ENCODE results near the gene ZNF830.
"Not testable (repeated sequence)": the region's sequence is repeated elsewhere in the genome, so short reads cannot be mapped to it uniquely, and the experiment has no call there.

The ZNF830 gene

DNA sequence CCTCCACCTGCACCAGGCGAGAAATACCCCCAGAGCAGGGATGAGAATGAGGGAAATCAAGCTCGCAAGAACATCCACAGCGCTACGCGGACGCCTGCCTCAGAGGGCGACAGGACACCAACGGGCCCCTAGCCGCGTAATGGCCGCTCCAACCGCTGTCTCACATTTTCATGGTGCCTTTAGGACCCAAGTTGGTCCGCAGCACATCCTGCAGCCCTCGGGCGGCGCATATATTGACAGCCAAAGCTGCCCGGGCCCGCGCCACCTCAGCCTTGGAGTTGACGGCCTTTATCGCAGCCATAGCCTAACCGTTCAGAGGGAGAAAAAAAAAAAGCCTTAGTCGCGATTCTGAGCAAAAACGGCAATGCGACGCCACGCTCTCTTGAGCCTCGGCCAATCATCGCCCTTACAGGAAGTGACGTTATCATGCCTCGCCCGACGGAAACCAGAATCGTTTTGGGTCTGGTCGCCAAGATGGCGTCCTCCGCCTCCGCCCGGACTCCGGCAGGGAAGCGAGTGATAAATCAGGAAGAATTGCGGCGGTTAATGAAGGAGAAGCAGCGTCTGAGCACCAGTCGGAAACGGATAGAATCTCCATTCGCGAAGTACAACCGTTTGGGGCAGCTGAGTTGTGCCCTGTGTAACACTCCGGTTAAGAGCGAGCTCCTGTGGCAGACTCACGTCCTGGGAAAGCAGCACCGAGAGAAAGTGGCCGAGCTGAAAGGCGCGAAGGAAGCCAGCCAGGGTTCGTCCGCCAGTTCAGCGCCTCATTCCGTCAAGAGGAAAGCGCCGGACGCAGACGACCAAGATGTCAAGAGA is at the start of gene ZNF830, which contains the start of gene CCT6B:
ZNF830 (plus strand) TSS at position 448 of the 819 bp plus-strand sequence; CDS start at position 475, 27 bp downstream.
CCT6B (minus strand) TSS at position 368 of the 819 bp plus-strand sequence; CDS start at position 301, 67 bp downstream.
- DNase-seq, result peak; percentile 95

DNA sequence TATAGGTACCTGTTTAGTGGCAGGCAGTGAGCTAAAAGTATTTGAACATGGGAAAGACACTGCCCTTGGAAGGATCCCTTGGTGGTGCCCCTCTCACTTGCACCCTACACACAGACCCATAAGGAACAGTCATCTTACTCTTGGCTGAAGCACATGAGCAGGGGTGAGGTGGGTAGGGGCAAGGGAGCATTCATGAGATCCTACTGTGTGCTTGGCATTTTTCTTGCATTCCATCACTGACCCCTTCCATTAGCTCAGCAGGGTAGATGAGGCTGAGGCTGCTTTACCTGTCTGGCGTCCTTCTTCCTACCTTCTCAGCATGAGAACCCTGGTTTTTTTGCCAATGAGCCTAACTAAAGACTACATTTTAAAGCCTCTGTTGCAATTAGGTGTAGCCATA is 48.3 kb upstream of the ZNF830 start:
- DNase-seq, result no peak

GRCh38 chr17:34916120-34916519 is 45.2 kb upstream of the ZNF830 start:
- DNase-seq, result no peak

DNA sequence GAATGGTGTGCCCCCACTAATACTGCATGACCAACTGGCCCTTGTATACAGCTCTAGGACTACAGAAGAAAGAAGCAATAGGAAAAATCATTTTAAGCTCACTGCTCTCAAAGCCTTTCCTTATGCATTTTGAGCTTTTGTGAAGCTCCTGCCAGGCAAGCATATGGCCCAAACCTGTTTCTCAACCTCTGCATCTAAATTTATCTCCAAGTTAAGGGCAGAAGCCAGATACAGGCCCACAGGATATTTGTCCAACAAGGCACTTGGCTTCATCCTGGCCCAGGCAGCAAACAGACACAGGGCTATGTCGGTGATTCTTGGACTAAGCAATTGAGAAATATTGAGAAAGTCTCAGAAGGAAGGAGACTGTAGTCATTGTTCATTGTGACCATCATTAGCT is 44.0 kb upstream of the ZNF830 start:
- no peak for DNase-seq

DNA sequence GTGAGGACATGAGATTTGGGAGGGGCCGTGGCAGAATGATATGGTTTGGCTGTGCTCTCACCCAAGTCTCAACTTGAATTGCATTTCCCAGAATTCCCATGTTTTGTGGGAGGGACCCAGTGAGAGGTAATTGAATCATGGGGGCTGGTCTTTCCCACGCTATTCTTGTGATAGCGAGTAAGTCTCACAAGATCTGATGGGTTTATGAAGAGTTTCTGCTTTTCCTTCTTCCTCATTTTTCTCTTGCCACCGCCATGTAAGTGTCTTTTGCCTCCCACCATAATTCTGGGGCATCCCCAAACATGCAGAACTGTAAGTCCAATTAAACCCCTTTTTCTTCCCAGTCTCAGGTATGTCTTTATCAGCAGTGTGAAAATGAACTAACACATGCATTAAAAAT is 40.7 kb upstream of the ZNF830 start:
- DNase-seq, result no peak

GRCh38 chr17:34926661-34927060 is 34.7 kb upstream of the ZNF830 start:
- DNase-seq, result no peak

DNA sequence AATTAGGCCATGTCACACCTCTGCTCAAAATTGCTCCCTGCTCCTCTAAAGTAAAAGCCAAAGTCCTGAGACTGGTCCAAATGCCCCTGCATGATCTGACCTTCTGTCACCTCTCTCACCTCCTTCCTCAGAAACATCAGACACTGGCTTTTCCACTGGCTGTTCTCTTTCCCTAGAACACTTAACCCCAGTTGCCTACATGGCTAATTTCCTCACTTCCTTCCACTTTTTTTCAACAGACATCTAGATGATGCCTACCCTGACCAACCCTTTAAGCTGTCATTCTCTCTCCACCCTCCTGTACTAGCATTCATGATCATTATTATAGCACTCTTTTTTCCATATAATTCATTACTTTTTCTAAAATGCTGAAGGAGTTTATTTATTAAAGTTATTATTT is 31.1 kb upstream of the ZNF830 start:
- no peak for DNase-seq

- not testable (repeated sequence) for DNase-seq
These were observed 10.6 kb upstream of the ZNF830 start for GRCh38 chr17:34950780-34951179.

- no peak for DNase-seq
These were observed 2.9 kb upstream of the ZNF830 start for GRCh38 chr17:34958438-34958837.

- DNase-seq, result no peak
These were observed 12.8 kb downstream of the ZNF830 start for GRCh38 chr17:34974179-34974578.

- no peak for DNase-seq
These were observed 13.8 kb downstream of the ZNF830 start for GRCh38 chr17:34974794-34975785.

GRCh38 chr17:34979153-34979552 is 17.8 kb downstream of the ZNF830 start:
- DNase-seq, result no peak

- DNase-seq, result no peak
These were observed 18.5 kb downstream of the ZNF830 start for GRCh38 chr17:34979650-34980352.

DNA sequence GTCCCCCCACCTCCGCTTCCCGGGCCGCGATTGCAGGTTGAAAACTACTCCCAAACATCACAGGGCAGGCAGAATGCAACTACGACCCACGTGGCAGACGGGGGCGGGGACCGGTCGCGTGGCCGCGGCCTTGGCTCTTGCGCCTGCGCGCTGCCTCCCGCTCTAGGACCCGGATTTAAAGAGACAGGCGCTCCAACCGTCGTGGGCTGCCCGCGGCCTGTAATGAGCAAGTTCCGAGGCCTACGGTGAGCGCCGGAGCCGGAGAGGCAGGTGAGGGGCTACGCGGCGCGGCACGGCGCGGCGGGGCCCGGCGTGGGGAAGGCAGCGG is 19.0 kb downstream of the ZNF830 start, which contains the start of gene LIG3:
LIG3 (plus strand) TSS at position 160 of the 328 bp plus-strand sequence. CDS start 2,494 bp downstream, outside the sequence.
- DNase-seq, result peak; percentile 97

GRCh38 chr17:34980681-34981537 is 19.6 kb downstream of the ZNF830 start:
- peak; percentile 81 for DNase-seq

DNA sequence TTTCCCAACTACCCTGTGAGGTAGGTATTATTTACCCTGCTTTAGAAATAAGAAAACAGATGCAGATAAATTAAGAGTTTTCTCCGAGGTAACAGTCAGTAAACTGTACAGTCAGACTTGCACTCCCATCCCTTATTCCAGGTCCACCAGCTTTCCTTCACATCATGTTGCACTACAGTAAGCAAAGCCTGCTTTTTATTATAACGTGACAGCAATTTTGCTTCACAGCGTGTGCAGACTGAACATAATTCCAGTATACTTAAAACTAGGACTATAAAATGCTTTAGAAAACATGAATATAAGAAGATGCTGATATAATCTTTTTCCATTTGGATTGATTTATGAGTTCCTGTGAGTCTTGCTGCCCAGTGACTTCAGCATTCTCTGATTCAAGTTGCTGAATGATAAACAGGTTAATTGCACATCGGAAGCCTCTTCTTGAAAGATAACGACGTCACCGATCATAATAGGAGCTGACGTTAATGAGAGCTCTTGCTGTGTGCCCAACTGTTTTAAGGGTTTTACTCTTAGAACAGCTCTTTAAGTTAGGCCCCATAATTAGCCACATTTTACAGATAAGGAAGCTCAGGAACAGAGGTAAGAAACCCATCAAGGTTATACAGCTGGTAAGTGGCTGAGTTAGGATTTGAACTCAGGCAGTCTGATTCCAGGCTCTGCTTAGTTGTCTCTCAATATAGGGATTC is 20.4 kb downstream of the ZNF830 start:
- DNase-seq, result no peak

- DNase-seq, result no peak
These were observed 25.9 kb downstream of the ZNF830 start for GRCh38 chr17:34987232-34987631.

GRCh38 chr17:34988644-34989043 is 27.3 kb downstream of the ZNF830 start:
- no peak for DNase-seq

GRCh38 chr17:34989473-34989872 is 28.1 kb downstream of the ZNF830 start:
- DNase-seq, result no peak

GRCh38 chr17:34990921-34991365 is 29.6 kb downstream of the ZNF830 start:
- DNase-seq, result no peak

GRCh38 chr17:34991606-34992005 is 30.3 kb downstream of the ZNF830 start:
- no peak for DNase-seq

All from right hindlimb (tissue), 1 donor.